Endothelial cell (in vitro differentiated cells): ENCODE measurements around the gene CNOT4. TPM values are rescaled to one million over a fixed set of nuclear protein-coding genes. Genes with fewer than 3 reads are reported as not detected.

Experiments used
- DNase-seq: peaks from one replicate; pipeline ENCODE4 v3.0.0; 2021; ENCODE audit warnings: low spot score
- H3K27ac Mint-ChIP-seq: one replicate; pipeline ENCODE4 v1.8.0; 2021; ENCODE audit warnings: mixed read lengths, inconsistent platforms; ENCODE audit not compliant: unreplicated experiment
- H3K27me3 Mint-ChIP-seq: one replicate; pipeline ENCODE4 v1.8.0; 2021; ENCODE audit warnings: mild to moderate bottlenecking, moderate library complexity, mixed read lengths, inconsistent platforms; ENCODE audit not compliant: unreplicated experiment
- H3K36me3 Mint-ChIP-seq: one replicate; pipeline ENCODE4 v1.8.0; 2021; ENCODE audit warnings: mild to moderate bottlenecking, low read depth, mixed read lengths, inconsistent platforms; ENCODE audit not compliant: unreplicated experiment
- H3K4me1 Mint-ChIP-seq: one replicate; pipeline ENCODE4 v1.8.0; 2021; ENCODE audit warnings: mild to moderate bottlenecking, mixed read lengths, inconsistent platforms; ENCODE audit not compliant: unreplicated experiment
- H3K4me3 Mint-ChIP-seq: one replicate; pipeline ENCODE4 v1.8.0; 2021; ENCODE audit warnings: mild to moderate bottlenecking, mixed read lengths, inconsistent platforms; ENCODE audit not compliant: unreplicated experiment
- H3K9me3 Mint-ChIP-seq: one replicate; pipeline ENCODE4 v1.8.0; 2021; ENCODE audit warnings: mixed read lengths, inconsistent platforms; ENCODE audit not compliant: unreplicated experiment
- CTCF ChIP-seq: fragments of 200-600 bp; sonication (generic); IDR thresholded peaks from one replicate; pipeline ENCODE4 v1.5.0; 2021; ENCODE audit warnings: antibody characterized with exemption; ENCODE audit not compliant: unreplicated experiment
- total RNA-seq: library from RNA; stranded (reverse); fragmentation: NEBNext Ultra II Directional; extraction: Animal tissue kit (Norgen Biotek cat#: 25700); gene quantifications from one replicate; pipeline ENCODE4 v1.2.1, GENCODE V29; 2021; ENCODE audit not compliant: unreplicated experiment

Gene CNOT4
- total RNA-seq, 1 donor from 2014 or later, result 22.7 TPM

- no peak for TF ChIP-seq CTCF
- Mint-ChIP-seq H3K27ac (no peak overlapping the region), H3K4me3 (no peak overlapping the region), H3K27me3 (no peaks in the 10 kb centered on the region), H3K36me3 (no peaks in the 10 kb centered on the region), H3K9me3 (no peaks in the 10 kb centered on the region), H3K4me1 (peaks cover 6% of the 10 kb centered on the region)
- no peak for DNase-seq
Measured at GRCh38 chr7:135317676-135318325, 192.1 kb downstream of the CNOT4 start.

GRCh38 chr7:135316648-135317313 is 193.1 kb downstream of the CNOT4 start:
- no peak for DNase-seq
- TF ChIP-seq CTCF, result no peak
- no peaks in the 10 kb centered on the region for H3K9me3 Mint-ChIP-seq
- peaks cover 6% of the 10 kb centered on the region for H3K4me1 Mint-ChIP-seq
- no peaks in the 10 kb centered on the region for H3K36me3 Mint-ChIP-seq
- no peaks in the 10 kb centered on the region for H3K27me3 Mint-ChIP-seq
- H3K4me3 Mint-ChIP-seq, result no peak overlapping the region
- H3K27ac Mint-ChIP-seq, result no peak overlapping the region

- no peak for DNase-seq
- H3K4me3 Mint-ChIP-seq, result no peak overlapping the region
- TF ChIP-seq CTCF, result no peak
- no peak overlapping the region for H3K27ac Mint-ChIP-seq
- H3K9me3 Mint-ChIP-seq, result no peaks in the 10 kb centered on the region
- peaks cover 2% of the 10 kb centered on the region for H3K27me3 Mint-ChIP-seq
- peaks cover 6% of the 10 kb centered on the region for H3K4me1 Mint-ChIP-seq
- H3K36me3 Mint-ChIP-seq, result peaks cover under 1% of the 10 kb centered on the region
Measured at GRCh38 chr7:135313971-135314370, 195.9 kb downstream of the CNOT4 start.

Other genes starting within 250 kb of the CNOT4 start
- 66.1 TPM for gene NUP205, start 47.8 kb upstream of the CNOT4 start, total RNA-seq
- 27.5 TPM for gene STMP1, start 152.4 kb upstream of the CNOT4 start, total RNA-seq
- not detected for gene SLC13A4, start 218.1 kb upstream of the CNOT4 start, total RNA-seq
- gene FAM180A, start 238.7 kb upstream of the CNOT4 start, total RNA-seq, result not detected